ENCODE measurements around the gene SLC38A4.

DNA sequence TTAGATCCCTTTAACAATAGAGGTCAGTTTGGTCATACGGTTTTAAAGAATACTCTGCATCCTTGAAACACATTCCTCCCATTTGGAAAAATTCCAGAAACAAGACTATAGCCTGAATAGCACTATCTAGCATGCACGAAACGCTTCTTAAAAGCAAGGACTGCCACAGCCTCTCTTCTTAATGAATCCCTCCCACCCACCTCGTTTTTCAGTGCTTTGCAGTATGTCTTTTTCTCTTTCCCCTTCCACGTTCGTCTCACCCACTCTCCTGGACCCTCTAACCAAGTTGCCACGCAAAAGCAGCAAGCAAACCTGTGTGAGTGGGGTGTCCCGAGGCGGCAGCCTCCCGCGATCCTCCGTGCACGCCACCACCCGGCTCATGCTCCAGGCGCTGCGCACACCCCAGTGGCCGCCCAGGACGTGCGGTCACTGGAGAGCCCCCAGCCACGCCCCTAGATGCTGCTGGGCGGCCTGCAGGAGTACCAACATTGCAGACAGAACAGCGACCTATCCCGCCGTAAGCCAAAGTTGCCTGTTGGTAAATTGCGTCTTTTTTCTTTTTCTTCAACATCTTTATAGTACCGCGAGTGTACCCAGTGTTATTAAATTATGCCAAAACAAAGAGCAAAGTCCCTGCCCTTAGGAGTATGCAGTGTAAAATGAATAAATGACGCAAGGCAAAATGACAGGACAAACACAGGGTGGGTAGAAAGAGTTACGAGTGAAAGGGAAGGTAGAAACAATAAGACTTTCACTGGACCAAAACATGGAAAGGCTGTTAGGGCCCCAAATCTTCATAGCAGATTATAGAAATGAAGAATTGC lies at the start of gene SLC38A4:
- TF ChIP-seq, protein P1, sequence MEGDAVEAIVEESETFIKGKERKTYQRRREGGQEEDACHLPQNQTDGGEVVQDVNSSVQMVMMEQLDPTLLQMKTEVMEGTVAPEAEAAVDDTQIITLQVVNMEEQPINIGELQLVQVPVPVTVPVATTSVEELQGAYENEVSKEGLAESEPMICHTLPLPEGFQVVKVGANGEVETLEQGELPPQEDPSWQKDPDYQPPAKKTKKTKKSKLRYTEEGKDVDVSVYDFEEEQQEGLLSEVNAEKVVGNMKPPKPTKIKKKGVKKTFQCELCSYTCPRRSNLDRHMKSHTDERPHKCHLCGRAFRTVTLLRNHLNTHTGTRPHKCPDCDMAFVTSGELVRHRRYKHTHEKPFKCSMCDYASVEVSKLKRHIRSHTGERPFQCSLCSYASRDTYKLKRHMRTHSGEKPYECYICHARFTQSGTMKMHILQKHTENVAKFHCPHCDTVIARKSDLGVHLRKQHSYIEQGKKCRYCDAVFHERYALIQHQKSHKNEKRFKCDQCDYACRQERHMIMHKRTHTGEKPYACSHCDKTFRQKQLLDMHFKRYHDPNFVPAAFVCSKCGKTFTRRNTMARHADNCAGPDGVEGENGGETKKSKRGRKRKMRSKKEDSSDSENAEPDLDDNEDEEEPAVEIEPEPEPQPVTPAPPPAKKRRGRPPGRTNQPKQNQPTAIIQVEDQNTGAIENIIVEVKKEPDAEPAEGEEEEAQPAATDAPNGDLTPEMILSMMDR (conservative IDR thresholded peaks at IDR 0.05 in 1 of 2, IDR thresholded peaks at IDR 0.05 in 1 of 2; ENCODE audit: low read depth in 1 of 2, low read length in 2 of 2) = peak in 1 of 2 donors; percentile 25
- no peak for TF ChIP-seq EZH2 (IDR thresholded peaks at IDR 0.05; ENCODE audit: low read length, missing control alignments)
